ENCODE data around the gene EXOC6B. TPM values are rescaled to one million over a fixed set of nuclear protein-coding genes. Genes with fewer than 3 reads are reported as not detected.

EXOC6B gene
- total and polyA plus RNA-seq, 7 donors: 4.4 to 26.8 (median 14.1) TPM

DNA sequence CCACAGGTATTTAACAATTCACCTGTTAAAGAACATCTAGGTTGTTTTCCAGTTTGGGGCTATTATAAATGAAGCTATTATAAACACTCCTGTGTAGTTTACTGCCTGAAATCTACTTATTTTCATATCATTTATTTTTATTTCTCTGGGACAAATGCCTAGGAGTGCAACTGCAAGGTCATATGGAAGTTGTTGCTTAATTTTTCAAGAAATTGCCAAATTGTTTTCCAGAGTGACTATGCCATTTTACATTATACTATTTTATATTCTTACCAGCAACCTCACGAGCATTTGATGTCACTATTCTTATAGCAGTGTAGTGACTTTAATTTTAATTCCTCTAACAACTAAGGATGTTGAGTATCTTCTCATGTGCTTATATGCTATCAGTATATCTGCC is 298.4 kb downstream of the EXOC6B start:
- Histone ChIP-seq H3K4me1 (no peaks in the 10 kb centered on the region), H3K27ac (no peak overlapping the region), H3K9me3 (no peaks in the 10 kb centered on the region), H3K4me3 (no peak overlapping the region), H3K36me3 (ENCODE audit: insufficient read depth in 1 of 2, low read depth in 1 of 2) (no peaks in the 10 kb centered on the region), H3K27me3 (ENCODE audit: insufficient read depth in 3 of 3, low read length in 2 of 3) (no peaks in the 10 kb centered on the region)
- TF ChIP-seq, protein P1, sequence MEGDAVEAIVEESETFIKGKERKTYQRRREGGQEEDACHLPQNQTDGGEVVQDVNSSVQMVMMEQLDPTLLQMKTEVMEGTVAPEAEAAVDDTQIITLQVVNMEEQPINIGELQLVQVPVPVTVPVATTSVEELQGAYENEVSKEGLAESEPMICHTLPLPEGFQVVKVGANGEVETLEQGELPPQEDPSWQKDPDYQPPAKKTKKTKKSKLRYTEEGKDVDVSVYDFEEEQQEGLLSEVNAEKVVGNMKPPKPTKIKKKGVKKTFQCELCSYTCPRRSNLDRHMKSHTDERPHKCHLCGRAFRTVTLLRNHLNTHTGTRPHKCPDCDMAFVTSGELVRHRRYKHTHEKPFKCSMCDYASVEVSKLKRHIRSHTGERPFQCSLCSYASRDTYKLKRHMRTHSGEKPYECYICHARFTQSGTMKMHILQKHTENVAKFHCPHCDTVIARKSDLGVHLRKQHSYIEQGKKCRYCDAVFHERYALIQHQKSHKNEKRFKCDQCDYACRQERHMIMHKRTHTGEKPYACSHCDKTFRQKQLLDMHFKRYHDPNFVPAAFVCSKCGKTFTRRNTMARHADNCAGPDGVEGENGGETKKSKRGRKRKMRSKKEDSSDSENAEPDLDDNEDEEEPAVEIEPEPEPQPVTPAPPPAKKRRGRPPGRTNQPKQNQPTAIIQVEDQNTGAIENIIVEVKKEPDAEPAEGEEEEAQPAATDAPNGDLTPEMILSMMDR (IDR thresholded peaks at IDR 0.05): no peak
- intact Hi-C loops (cut with DNase I): no loop called here
- 48 to 97% (median 94%) methylated on average over 1 of the region's 1 CpG for whole genome bisulfite sequencing, 3 donors
- no peak for DNase-seq
- ATAC-seq: no peak

DNA sequence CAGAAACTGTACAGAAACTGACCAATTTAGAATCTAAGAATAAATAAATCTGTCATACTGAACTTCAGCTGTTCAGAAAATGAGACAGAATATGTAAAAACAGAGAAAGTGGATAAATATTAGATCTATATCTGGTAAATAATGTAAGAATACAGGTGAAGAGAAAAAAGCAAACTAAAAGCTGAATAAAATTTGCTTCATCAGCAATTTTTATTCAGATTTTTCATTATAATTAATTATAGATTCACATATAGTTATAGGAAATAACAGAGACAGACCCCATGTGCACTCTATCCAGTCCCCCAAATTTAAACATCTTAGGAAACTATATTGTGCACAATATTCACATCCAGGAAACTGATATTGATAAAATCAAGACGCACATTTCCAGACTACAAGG is 299.2 kb downstream of the EXOC6B start:
- ATAC-seq: no peak
- WGBS, 3 donors: 95 to 98% (median 95%) methylated on average over 1 of the region's 1 CpG
- no peaks in the 10 kb centered on the region for H3K4me1 ChIP-seq
- H3K27me3 ChIP-seq (ENCODE audit: insufficient read depth in 3 of 3, low read length in 2 of 3): no peaks in the 10 kb centered on the region
- no peak overlapping the region for H3K4me3 ChIP-seq
- H3K36me3 ChIP-seq (ENCODE audit: insufficient read depth in 1 of 2, low read depth in 1 of 2): no peaks in the 10 kb centered on the region
- no peaks in the 10 kb centered on the region for H3K9me3 ChIP-seq
- DNase-seq: no peak
- intact Hi-C loops (cut with DNase I): no loop called here
- H3K27ac ChIP-seq: no peak overlapping the region
- TF ChIP-seq, protein P1 (IDR thresholded peaks at IDR 0.05): no peak

DNA sequence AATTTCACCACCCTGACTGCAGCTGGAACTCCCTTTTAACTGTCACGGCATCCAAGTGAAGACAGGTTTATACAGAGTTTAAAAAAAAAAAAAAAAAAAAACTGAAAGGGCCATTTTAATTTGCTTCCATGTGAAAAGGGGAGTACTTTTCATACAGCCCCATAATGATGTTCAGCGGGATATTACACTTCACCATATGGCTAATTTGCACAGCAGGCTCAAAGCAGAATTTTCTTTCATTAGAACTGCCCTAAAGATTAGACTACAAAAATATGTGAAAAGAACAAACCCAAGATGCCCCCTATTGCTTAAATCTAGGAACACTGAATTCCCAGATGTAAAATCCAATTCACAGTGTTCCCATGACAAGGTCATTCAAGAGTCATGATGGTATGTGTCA is 301.8 kb downstream of the EXOC6B start:
- no peaks in the 10 kb centered on the region for H3K9me3 ChIP-seq
- ATAC-seq (no peak), DNase-seq (no peak)
- no peaks in the 10 kb centered on the region for H3K4me1 ChIP-seq
- no peak overlapping the region for H3K27ac ChIP-seq
- TF ChIP-seq, protein P1 (IDR thresholded peaks at IDR 0.05): no peak
- no peak overlapping the region for H3K4me3 ChIP-seq
- intact Hi-C loops (cut with DNase I): loop anchor here in 1 of 2 donors (5.0 kb wide), 1 partner anchor 112 kb away; no protein-coding TSS in a partner anchor
- 93 to 98% (median 97%) methylated on average over 2 of the region's 2 CpGs for WGBS, 3 donors
- H3K27me3 ChIP-seq (ENCODE audit: insufficient read depth in 3 of 3, low read length in 2 of 3): no peaks in the 10 kb centered on the region
- H3K36me3 ChIP-seq (ENCODE audit: insufficient read depth in 1 of 2, low read depth in 1 of 2): no peaks in the 10 kb centered on the region

DNA sequence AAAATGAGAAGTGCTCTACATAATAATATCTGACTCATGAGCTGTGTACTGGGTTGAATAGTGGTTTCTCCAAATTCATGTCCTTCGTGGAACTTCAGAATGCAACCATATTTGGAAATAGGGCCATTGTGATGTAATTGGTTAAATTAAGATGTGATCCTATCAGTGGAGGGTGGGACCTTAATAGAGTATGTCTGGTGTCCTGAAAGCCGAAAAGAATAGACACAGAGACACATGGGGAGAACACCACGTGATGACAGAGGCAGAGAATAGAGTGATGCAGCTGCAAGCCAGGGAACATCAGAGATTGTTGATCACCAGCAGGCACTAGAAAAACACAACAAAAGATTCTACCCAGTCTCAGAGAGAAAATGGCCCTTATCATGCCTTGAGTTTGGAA is 310.1 kb downstream of the EXOC6B start:
- ATAC-seq (no peak), DNase-seq (no peak)
- TF ChIP-seq, protein P1 (IDR thresholded peaks at IDR 0.05): no peak
- no peak overlapping the region for H3K27ac ChIP-seq
- WGBS, 3 donors: 78 to 93% (median 82%) methylated on average over 3 of the region's 3 CpGs
- peaks cover 0 to 4% of the 10 kb centered on the region in 2 donors for H3K36me3 ChIP-seq (ENCODE audit: insufficient read depth in 1 of 2, low read depth in 1 of 2)
- intact Hi-C loops (cut with DNase I): no loop called here
- H3K4me1 ChIP-seq: no peaks in the 10 kb centered on the region
- H3K27me3 ChIP-seq (ENCODE audit: insufficient read depth in 3 of 3, low read length in 2 of 3): no peaks in the 10 kb centered on the region
- H3K9me3 ChIP-seq: no peaks in the 10 kb centered on the region
- H3K4me3 ChIP-seq: no peak overlapping the region

DNA sequence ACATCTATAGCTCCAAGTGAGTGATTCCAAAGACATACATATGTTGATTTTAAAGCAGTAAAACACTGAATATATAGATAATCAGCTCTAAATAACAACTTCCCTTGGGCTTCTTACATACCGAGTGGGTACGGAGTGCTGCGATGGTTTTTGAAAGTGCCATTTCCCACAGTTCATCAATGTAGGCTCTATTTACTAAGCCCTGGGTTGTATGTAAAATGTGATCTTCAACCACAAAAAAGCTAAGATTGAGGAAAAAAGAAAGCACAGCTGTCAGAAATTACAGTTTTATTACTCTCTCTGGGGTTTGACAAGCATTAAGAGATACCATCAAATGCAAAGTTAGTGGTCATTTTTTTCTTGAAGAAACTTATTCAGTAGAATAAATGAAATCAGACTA is 312.8 kb downstream of the EXOC6B start:
- Histone ChIP-seq H3K36me3 (ENCODE audit: insufficient read depth in 1 of 2, low read depth in 1 of 2) (peaks cover 0 to 4% of the 10 kb centered on the region in 2 donors), H3K27ac (no peak overlapping the region), H3K4me3 (no peak overlapping the region), H3K4me1 (no peaks in the 10 kb centered on the region), H3K27me3 (ENCODE audit: insufficient read depth in 3 of 3, low read length in 2 of 3) (no peaks in the 10 kb centered on the region), H3K9me3 (no peaks in the 10 kb centered on the region)
- no peak for ATAC-seq
- TF ChIP-seq, protein P1 (IDR thresholded peaks at IDR 0.05): no peak
- 97% methylated on average over 3 of the region's 3 CpGs for WGBS, 3 donors
- DNase-seq: no peak
- intact Hi-C loops (cut with DNase I): no loop called here
